ENCODE measurements around the gene PDZD7.

Gene PDZD7

GRCh38 chr10:101000915-101001658 lies 29.8 kb downstream of the PDZD7 start:
- DNase-seq (ENCODE audit: low spot score), result peak; percentile 93

- no peak for DNase-seq (ENCODE audit: low spot score)
Observed at GRCh38 chr10:101000127-101000914, 30.6 kb downstream of the PDZD7 start.

GRCh38 chr10:100999742-101000126 lies 31.2 kb downstream of the PDZD7 start, which contains the start of gene LZTS2:
Gene LZTS2, plus strand, starts transcription at chr10:100999808. Its CDS starts 2,731 bp downstream, at chr10:101002539.
- DNase-seq (ENCODE audit: low spot score), result no peak

- DNase-seq (ENCODE audit: low spot score), result peak; percentile 79
Observed at GRCh38 chr10:100998991-100999741, 31.8 kb downstream of the PDZD7 start.

- DNase-seq (ENCODE audit: low spot score), result peak; percentile 83
Observed at GRCh38 chr10:100998183-100998990, 32.5 kb downstream of the PDZD7 start.

GRCh38 chr10:100997360-100998182 lies 33.4 kb downstream of the PDZD7 start:
- peak; percentile 85 for DNase-seq (ENCODE audit: low spot score)

GRCh38 chr10:100996678-100997359 lies 34.1 kb downstream of the PDZD7 start:
- DNase-seq (ENCODE audit: low spot score), result peak; percentile 42

GRCh38 chr10:100995181-100995580 lies 35.7 kb downstream of the PDZD7 start:
- DNase-seq (ENCODE audit: low spot score), result no peak

- DNase-seq (ENCODE audit: low spot score), result peak; percentile 53
Observed at GRCh38 chr10:100993986-100994708, 36.8 kb downstream of the PDZD7 start.

GRCh38 chr10:100989088-100989487 lies 41.8 kb downstream of the PDZD7 start:
- DNase-seq (ENCODE audit: low spot score), result no peak

GRCh38 chr10:100988166-100988565 lies 42.8 kb downstream of the PDZD7 start:
- no peak for DNase-seq (ENCODE audit: low spot score)

- no peak for DNase-seq (ENCODE audit: low spot score)
Observed at GRCh38 chr10:100987685-100988049, 43.3 kb downstream of the PDZD7 start.

GRCh38 chr10:100986952-100987684 lies 43.8 kb downstream of the PDZD7 start, which contains the start of the genes MRPL43 and TWNK:
Gene MRPL43, minus strand, starts transcription at chr10:100987497. Its CDS starts 54 bp downstream, at chr10:100987443.
Gene TWNK, plus strand, starts transcription at chr10:100987543. Its CDS starts 668 bp downstream, at chr10:100988211.
- peak; percentile 77 for DNase-seq (ENCODE audit: low spot score)

GRCh38 chr10:100986623-100986951 lies 44.3 kb downstream of the PDZD7 start:
- no peak for DNase-seq (ENCODE audit: low spot score)

GRCh38 chr10:100985336-100985735 lies 45.6 kb downstream of the PDZD7 start:
- peak; percentile 41 for DNase-seq (ENCODE audit: low spot score)

- DNase-seq (ENCODE audit: low spot score), result peak; percentile 30
Observed at GRCh38 chr10:100984672-100985177, 46.2 kb downstream of the PDZD7 start.

GRCh38 chr10:100983868-100984671 lies 46.9 kb downstream of the PDZD7 start:
- no peak for DNase-seq (ENCODE audit: low spot score)

Measured in kidney tubule cell (primary cell).